ENCODE results near the gene CFAP53. TPM values are rescaled to one million over a fixed set of nuclear protein-coding genes. Genes with fewer than 3 reads are reported as not detected.
A peak's percentile ranks its signal among the peaks of the same experiment; 100 is the strongest.

Gene CFAP53, protein sequence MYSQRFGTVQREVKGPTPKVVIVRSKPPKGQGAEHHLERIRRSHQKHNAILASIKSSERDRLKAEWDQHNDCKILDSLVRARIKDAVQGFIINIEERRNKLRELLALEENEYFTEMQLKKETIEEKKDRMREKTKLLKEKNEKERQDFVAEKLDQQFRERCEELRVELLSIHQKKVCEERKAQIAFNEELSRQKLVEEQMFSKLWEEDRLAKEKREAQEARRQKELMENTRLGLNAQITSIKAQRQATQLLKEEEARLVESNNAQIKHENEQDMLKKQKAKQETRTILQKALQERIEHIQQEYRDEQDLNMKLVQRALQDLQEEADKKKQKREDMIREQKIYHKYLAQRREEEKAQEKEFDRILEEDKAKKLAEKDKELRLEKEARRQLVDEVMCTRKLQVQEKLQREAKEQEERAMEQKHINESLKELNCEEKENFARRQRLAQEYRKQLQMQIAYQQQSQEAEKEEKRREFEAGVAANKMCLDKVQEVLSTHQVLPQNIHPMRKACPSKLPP
- total RNA-seq (2014; rRNA removed; shearing (Covaris generic)): 0.57 TPM in 1 of 2 replicates, not detected in the other
- 0.52 and 0.86 TPM in 2 replicates for total RNA-seq (2022)
- percentile 33 among the genes with signal in this experiment for Bru-seq, nascent RNA
- BruChase-seq, experiment 1, labeled RNA remaining after a 6-hour chase: percentile 39 among the genes with signal in this experiment
- BruChase-seq, experiment 2, labeled RNA remaining after a 2-hour chase: percentile 41 among the genes with signal in this experiment
- long read RNA-seq: 0 reads

DNA sequence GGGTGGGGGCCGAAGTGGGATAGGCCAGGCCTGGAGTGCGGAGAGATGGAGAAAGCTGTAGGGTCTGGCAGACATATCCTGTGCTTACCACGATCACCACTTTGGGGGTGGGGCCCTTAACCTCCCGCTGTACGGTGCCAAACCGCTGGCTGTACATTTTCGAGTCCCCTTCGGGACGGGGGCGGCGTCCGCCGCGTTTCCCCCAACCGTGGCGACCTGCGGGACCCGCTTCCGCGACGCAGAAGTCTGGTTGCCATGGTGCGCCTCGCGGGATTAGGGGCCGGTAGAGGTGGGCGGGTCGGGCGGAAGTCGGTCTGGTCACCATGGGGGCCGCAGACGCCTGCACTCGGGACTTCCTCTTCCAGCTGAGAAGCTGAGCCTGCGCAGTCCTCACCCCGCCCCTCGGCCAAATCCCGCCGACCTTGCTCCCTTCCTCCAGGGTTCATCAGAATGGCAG lies at the start of gene CFAP53:
CFAP53 (minus strand) TSS at position 248 of the 457 bp plus-strand sequence; CDS start at position 157, 91 bp downstream.
- POLR2A ChIA-PET: no interaction called here

DNA sequence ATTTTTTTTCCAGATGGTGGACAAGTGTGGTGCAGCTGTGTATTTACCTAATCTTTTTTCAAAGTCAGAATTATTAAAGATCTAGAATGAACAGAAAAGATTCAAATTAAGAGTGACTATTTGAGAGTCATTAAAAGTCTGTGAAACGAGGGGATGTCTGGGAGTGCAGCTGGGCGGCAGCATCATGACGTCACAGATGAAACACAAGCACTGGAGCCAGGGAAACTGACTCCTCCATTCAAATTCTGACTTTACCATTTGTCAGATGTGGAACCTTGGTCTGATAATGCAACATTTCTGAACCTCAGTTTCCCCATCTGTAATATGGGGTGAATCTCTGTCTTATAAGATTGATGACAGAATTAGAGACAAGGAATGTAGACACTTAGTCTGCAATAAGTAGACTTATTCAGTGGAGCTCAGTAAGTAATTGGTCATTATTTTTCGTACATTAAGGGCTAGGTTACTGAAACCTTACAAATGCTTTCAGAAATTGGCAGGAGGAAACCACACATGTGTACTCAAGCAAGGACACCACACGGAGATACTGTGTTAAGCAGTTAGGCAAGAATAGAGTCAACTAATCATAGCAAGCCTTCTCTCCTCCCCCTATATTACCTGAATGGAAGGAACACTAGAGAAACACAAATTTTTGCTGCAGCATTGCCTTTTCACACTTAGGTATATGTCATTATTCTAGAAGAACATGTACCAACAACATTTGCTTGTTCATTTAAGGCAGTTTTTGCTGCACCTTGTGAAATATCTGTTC lies 49.0 kb upstream of the CFAP53 start:
- H2AFZ ChIP-seq (ENCODE audit: low read length): peak overlapping the region; percentile 94; the same call in 1 of the 2 replicates
- H3K9me2 ChIP-seq (ENCODE audit: insufficient read depth, low read length): no peaks in the 10 kb centered on the region
- intact Hi-C loops (cut with micrococcal nuclease; ENCODE audit: unreplicated experiment): loop anchor here (1.0 kb wide), 1 partner anchor 28 kb away; the partner anchor contains the start of gene CXXC1
- DNase-seq (ENCODE audit: low spot score): peak; percentile 74
- BruUV-seq (replicated peaks): no TSS peak
- ChIA-PET POLR2A (interaction anchor here (1.0 to 2.7 kb wide), 4 partner anchors 11 to 42 kb away, joined by 3 to 10 read pairs (median 4); no protein-coding TSS in a partner anchor), CTCF (ENCODE audit: unreplicated experiment) (no interaction called here)
- H3K9me3 ChIP-seq (ENCODE audit: low read length): peaks cover 6% of the 10 kb centered on the region; the same call in 1 of the 2 replicates
- peak overlapping the region; percentile 93 for H3K27ac ChIP-seq (ENCODE audit: low read depth, low read length, poor library complexity, severe bottlenecking)
- H3K4me3 ChIP-seq (ENCODE audit: low read depth, low read length, poor library complexity, severe bottlenecking): peak overlapping the region; percentile 52
- TF ChIP-seq EZH2phosphoT487 (IDR thresholded peaks at IDR 0.05; ENCODE audit: borderline replicate concordance, low read depth, low read length): no peak
- TF ChIP-seq, protein P1, sequence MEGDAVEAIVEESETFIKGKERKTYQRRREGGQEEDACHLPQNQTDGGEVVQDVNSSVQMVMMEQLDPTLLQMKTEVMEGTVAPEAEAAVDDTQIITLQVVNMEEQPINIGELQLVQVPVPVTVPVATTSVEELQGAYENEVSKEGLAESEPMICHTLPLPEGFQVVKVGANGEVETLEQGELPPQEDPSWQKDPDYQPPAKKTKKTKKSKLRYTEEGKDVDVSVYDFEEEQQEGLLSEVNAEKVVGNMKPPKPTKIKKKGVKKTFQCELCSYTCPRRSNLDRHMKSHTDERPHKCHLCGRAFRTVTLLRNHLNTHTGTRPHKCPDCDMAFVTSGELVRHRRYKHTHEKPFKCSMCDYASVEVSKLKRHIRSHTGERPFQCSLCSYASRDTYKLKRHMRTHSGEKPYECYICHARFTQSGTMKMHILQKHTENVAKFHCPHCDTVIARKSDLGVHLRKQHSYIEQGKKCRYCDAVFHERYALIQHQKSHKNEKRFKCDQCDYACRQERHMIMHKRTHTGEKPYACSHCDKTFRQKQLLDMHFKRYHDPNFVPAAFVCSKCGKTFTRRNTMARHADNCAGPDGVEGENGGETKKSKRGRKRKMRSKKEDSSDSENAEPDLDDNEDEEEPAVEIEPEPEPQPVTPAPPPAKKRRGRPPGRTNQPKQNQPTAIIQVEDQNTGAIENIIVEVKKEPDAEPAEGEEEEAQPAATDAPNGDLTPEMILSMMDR (conservative IDR thresholded peaks at IDR 0.05; ENCODE audit: low read length): no peak
- no peaks in the 10 kb centered on the region for H4K20me1 ChIP-seq (ENCODE audit: insufficient read depth, low read length)
- peak overlapping the region; percentile 77 for H3K4me2 ChIP-seq (ENCODE audit: low read length)
- no peaks in the 10 kb centered on the region for H3K79me2 ChIP-seq (ENCODE audit: insufficient read depth, low read depth, low read length)
- no peaks in the 10 kb centered on the region; the same call in 1 of the 2 replicates for H3K36me3 ChIP-seq (ENCODE audit: insufficient read depth, low read length)
- peaks cover 71% of the 10 kb centered on the region for H3K4me1 ChIP-seq (ENCODE audit: insufficient read depth, low read length, poor library complexity, severe bottlenecking)

More for the DNA sequence above, at the start of gene CFAP53:
- Histone ChIP-seq H3K79me2 (ENCODE audit: insufficient read depth, low read depth, low read length) (no peaks in the 10 kb centered on the region), H2AFZ (ENCODE audit: low read length) (peak within 1 kb of the TSS; percentile 91), H3K4me3 (ENCODE audit: low read depth, low read length, poor library complexity, severe bottlenecking) (peak within 1 kb of the TSS; percentile 67), H3K4me1 (ENCODE audit: insufficient read depth, low read length, poor library complexity, severe bottlenecking) (peaks cover 25% of the 10 kb centered on the region), H4K20me1 (ENCODE audit: insufficient read depth, low read length) (no peaks in the 10 kb centered on the region), H3K9me2 (ENCODE audit: insufficient read depth, low read length) (no peaks in the 10 kb centered on the region), H3K27ac (ENCODE audit: low read depth, low read length, poor library complexity, severe bottlenecking) (no peak within 1 kb of the TSS), H3K4me2 (ENCODE audit: low read length) (peak within 1 kb of the TSS; percentile 94), H3K9me3 (ENCODE audit: low read length) (no peaks in the 10 kb centered on the region), H3K36me3 (ENCODE audit: insufficient read depth, low read length) (peaks cover 20% of the 10 kb centered on the region)
- no peak for TF ChIP-seq EZH2phosphoT487 (IDR thresholded peaks at IDR 0.05; ENCODE audit: borderline replicate concordance, low read depth, low read length)
- TF ChIP-seq, protein P1 (conservative IDR thresholded peaks at IDR 0.05; ENCODE audit: low read length): no peak
- intact Hi-C loops (cut with micrococcal nuclease; ENCODE audit: unreplicated experiment): loop anchor here (1.0 to 5.0 kb wide), 3 partner anchors 15 to 106 kb away; partner anchors contain the start of gene MBD1
- no TSS peak for BruUV-seq (replicated peaks)
- CTCF ChIA-PET (ENCODE audit: unreplicated experiment): no interaction called here
- DNase-seq (ENCODE audit: low spot score): peak; percentile 85
